Measurements from ENCODE around the gene ARHGAP6.
A peak's percentile ranks its signal among the peaks of the same experiment; 100 is the strongest.

Gene ARHGAP6

DNA sequence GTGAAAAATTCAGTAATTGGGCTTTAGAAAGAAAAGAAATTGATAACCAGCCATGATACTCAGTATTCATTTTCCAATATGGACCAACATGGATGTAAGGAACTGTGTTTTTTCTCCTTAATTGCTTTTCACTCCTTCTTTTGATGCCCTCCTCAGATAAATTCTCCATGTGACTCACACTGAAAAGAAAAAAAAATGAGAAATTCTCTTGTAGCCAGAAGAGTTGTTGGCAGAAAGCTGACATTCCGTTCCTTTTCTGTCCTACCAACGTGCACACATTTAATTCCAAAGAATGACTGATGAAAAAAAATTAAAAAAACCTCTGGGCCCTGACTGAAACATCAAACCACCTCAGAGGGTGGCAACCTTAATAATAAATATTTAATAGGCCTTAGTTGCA, 219.4 kb downstream of the ARHGAP6 start:
- no peak for TF ChIP-seq CTCF (conservative IDR thresholded peaks at IDR 0.05)
- no peak for TF ChIP-seq ZFX (IDR thresholded peaks at IDR 0.05)
- H3K27ac ChIP-seq = no peak overlapping the region

GRCh38 chrX:11445540-11445939, 220.2 kb downstream of the ARHGAP6 start:
- TF ChIP-seq ZFX (IDR thresholded peaks at IDR 0.05) (no peak), CTCF (conservative IDR thresholded peaks at IDR 0.05) (no peak)
- peak overlapping the region; percentile 43; the same call in 1 of the 2 replicates for H3K27ac ChIP-seq

GRCh38 chrX:11444052-11444451, 221.7 kb downstream of the ARHGAP6 start:
- TF ChIP-seq ZFX (IDR thresholded peaks at IDR 0.05) (no peak), CTCF (conservative IDR thresholded peaks at IDR 0.05) (no peak)
- H3K27ac ChIP-seq = no peak overlapping the region

DNA sequence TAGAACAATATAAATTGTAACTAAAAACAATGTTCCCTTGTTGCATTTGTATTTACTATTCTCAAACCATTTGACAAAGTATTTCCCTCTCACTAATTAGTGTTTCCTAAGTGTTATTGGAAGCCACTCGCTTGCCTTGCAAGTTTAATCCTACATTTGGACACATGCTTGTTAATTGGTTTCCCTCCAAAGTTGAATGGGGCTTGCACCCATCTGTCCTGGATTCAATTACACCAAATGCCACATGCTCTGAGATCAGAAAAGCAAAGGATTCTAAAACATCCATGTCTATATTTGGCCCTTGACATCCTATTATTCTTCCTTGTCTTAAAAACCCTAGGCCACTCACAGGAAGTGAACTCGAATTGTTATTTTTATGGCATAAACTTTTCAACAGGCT, 225.9 kb downstream of the ARHGAP6 start:
- no peak overlapping the region for H3K27ac ChIP-seq
- TF ChIP-seq ZFX (IDR thresholded peaks at IDR 0.05) (no peak), CTCF (conservative IDR thresholded peaks at IDR 0.05) (no peak)

- TF ChIP-seq CTCF (conservative IDR thresholded peaks at IDR 0.05) (no peak), ZFX (IDR thresholded peaks at IDR 0.05) (no peak)
- H3K27ac ChIP-seq = no peak overlapping the region
These were observed 227.0 kb downstream of the ARHGAP6 start for GRCh38 chrX:11438767-11439166.

- H3K27ac ChIP-seq = no peak overlapping the region
- TF ChIP-seq CTCF (conservative IDR thresholded peaks at IDR 0.05) (no peak), ZFX (IDR thresholded peaks at IDR 0.05) (no peak)
These were observed 227.4 kb downstream of the ARHGAP6 start for GRCh38 chrX:11438380-11438723.

- H3K27ac ChIP-seq = no peak overlapping the region
These were observed 227.9 kb downstream of the ARHGAP6 start for GRCh38 chrX:11437642-11438379.

More at GRCh38 chrX:11437642-11438379, 227.9 kb downstream of the ARHGAP6 start:
- TF ChIP-seq ZFX (IDR thresholded peaks at IDR 0.05) (no peak), CTCF (conservative IDR thresholded peaks at IDR 0.05) (no peak)

Measured in C4-2B (cell line).